HEK293 (cell line): ENCODE measurements around the gene CD74.

ENCODE experiments used
- BCL11B ChIP-seq: fragments of 450-650 bp; formaldehyde crosslinking; IDR thresholded peaks from 2 replicates; pipeline ENCODE4 v1.5.1; 2016; ENCODE audit warnings: low read depth, missing biosample characterization, missing genetic modification characterization
- ZFP3 ChIP-seq: fragments of 450-650 bp; formaldehyde crosslinking; IDR thresholded peaks from 2 replicates; pipeline ENCODE4 v1.5.1; 2016; ENCODE audit warnings: low read depth, missing biosample characterization, missing genetic modification characterization
- ZNF211 ChIP-seq: fragments of 450-650 bp; formaldehyde crosslinking; IDR thresholded peaks from 2 replicates; pipeline ENCODE4 v1.5.1; 2016; ENCODE audit warnings: low read depth, missing biosample characterization, missing genetic modification characterization
- ZNF274 ChIP-seq, 2 experiments: fragments of 200-500 bp in 1 of 2; fragments of 450-650 bp in 1 of 2; sonication (Bioruptor generic) in 1 of 2; formaldehyde crosslinking in 1 of 2; IDR thresholded peaks; 2 replicates each; pipeline versions ENCODE4 v1.5.1 to v1.6.1; 2014 to 2016; ENCODE audit warnings: borderline replicate concordance in 1 of 2, inconsistent platforms in 1 of 2, low read length in 1 of 2, missing biosample characterization in 1 of 2, missing genetic modification characterization in 1 of 2
- ZNF670 ChIP-seq: fragments of 450-650 bp; formaldehyde crosslinking; IDR thresholded peaks from 2 replicates; pipeline ENCODE4 v1.5.1; 2016; ENCODE audit warnings: missing biosample characterization, missing genetic modification characterization, low read depth
- TF ChIP-seq, protein P1 (sequence below): fragments of 450-650 bp; formaldehyde crosslinking; IDR thresholded peaks from 2 replicates; pipeline ENCODE4 v1.5.1; 2016; ENCODE audit warnings: missing biosample characterization, missing genetic modification characterization

DNA sequence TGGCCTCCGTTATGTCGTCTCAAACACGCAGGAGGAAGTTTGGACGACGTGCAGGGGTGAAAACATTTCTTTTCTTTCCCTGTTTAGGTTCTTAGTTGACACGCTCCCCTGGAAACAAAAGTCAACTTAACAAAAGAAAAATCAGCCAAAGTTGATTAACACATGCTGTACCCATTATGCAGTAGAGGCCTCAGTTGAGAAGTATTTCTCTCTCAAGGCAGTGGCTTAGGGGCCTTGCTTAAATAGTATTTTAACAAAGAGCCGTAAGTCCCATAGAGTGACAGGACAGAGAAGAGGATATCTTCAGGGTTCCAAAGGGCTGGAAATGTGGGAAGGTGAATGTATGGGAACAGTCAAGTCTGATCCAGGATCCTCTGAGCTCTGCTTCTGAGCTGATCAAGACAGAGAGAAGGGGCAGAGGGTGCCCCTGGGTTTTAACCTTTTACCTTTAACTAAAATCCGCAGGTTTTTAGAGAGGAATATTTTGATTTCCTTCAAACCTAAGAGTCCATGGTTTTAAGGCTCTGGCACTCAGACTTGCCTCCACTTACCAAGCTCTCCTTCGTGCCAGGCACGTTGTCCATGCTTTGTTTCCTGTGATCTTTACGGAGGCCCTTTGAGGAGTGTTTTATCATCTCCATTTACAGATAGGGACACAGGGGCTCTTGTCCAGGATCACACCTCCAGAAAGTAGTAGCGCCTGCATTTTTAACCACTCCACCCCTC, 629 bp upstream of the CD74 start:
- TF ChIP-seq, protein P1, sequence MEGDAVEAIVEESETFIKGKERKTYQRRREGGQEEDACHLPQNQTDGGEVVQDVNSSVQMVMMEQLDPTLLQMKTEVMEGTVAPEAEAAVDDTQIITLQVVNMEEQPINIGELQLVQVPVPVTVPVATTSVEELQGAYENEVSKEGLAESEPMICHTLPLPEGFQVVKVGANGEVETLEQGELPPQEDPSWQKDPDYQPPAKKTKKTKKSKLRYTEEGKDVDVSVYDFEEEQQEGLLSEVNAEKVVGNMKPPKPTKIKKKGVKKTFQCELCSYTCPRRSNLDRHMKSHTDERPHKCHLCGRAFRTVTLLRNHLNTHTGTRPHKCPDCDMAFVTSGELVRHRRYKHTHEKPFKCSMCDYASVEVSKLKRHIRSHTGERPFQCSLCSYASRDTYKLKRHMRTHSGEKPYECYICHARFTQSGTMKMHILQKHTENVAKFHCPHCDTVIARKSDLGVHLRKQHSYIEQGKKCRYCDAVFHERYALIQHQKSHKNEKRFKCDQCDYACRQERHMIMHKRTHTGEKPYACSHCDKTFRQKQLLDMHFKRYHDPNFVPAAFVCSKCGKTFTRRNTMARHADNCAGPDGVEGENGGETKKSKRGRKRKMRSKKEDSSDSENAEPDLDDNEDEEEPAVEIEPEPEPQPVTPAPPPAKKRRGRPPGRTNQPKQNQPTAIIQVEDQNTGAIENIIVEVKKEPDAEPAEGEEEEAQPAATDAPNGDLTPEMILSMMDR (tag by site-specific recombination) = no peak
- TF ChIP-seq BCL11B (tag by site-specific recombination) (no peak), ZNF670 (tag by site-specific recombination) (no peak), ZNF211 (no peak), ZFP3 (no peak), ZNF274 (IDR thresholded peaks at IDR 0.05; ENCODE audit: low read length) (no peak), ZNF274 (tag by site-specific recombination; IDR thresholded peaks at IDR 0.05; ENCODE audit: borderline replicate concordance) (no peak)
